ENCODE results near the gene SNW1.

SNW1 gene

GRCh38 chr14:77674931-77675330 is 86.0 kb downstream of the SNW1 start:
- in situ Hi-C loops (cut with HindIII; ENCODE audit: low sequenced_read_pairs): no loop called here

- in situ Hi-C loops (cut with HindIII; ENCODE audit: low sequenced_read_pairs): no loop called here
Measured at GRCh38 chr14:77673193-77673592, 87.8 kb downstream of the SNW1 start.

All from endothelial cell of hepatic sinusoid (primary cell).